GM23338 (cell line): ENCODE results near the gene DEDD2. TPM values are rescaled to one million over a fixed set of nuclear protein-coding genes. Genes with fewer than 3 reads are reported as not detected.

Experiments used
- ATAC-seq: fragments of 200-7000 bp; cut with Tn5 transposase; 3 replicates; pipeline ENCODE4 v1.9.1; 2020
- DNase-seq: peaks from one replicate; pipeline ENCODE4 v3.0.0-alpha.2; 2015; ENCODE audit warnings: low spot score
- H2AFZ ChIP-seq: fragments of 200-600 bp; sonication (generic); 2 replicates; pipeline ENCODE4 v1.8.0; 2016; ENCODE audit warnings: antibody characterized with exemption, mild to moderate bottlenecking, moderate library complexity
- H3F3A ChIP-seq: fragments of 200-600 bp; sonication (generic); replicated peaks from 2 replicates; pipeline ENCODE4 v1.8.0; 2017; ENCODE audit warnings: antibody characterized with exemption, mixed run types, low read depth
- H3K27ac ChIP-seq: fragments of 200-600 bp; sonication (generic); 2 replicates; pipeline ENCODE4 v1.6.1; 2016; ENCODE audit warnings: low read depth
- H3K27me3 ChIP-seq: fragments of 200-600 bp; sonication (generic); 2 replicates; pipeline ENCODE4 v1.8.0; 2016; ENCODE audit warnings: mild to moderate bottlenecking, mixed run types, moderate library complexity; ENCODE audit not compliant: insufficient read depth
- H3K36me3 ChIP-seq: fragments of 200-600 bp; sonication (generic); 2 replicates; pipeline ENCODE4 v1.8.0; 2016; ENCODE audit warnings: mild to moderate bottlenecking; ENCODE audit not compliant: insufficient read depth
- H3K4me1 ChIP-seq: fragments of 200-600 bp; sonication (generic); 2 replicates; pipeline ENCODE4 v1.8.0; 2016; ENCODE audit warnings: mild to moderate bottlenecking, moderate library complexity; ENCODE audit not compliant: insufficient read depth
- H3K4me2 ChIP-seq: fragments of 200-600 bp; sonication (generic); 2 replicates; pipeline ENCODE4 v1.7.1; 2017; ENCODE audit warnings: mixed run types
- H3K4me3 ChIP-seq: fragments of 200-600 bp; sonication (generic); 2 replicates; pipeline ENCODE4 v1.6.1; 2016; ENCODE audit warnings: mixed run types
- H3K79me2 ChIP-seq: fragments of 200-600 bp; sonication (generic); replicated peaks from 2 replicates; pipeline ENCODE4 v1.8.0; 2017; ENCODE audit warnings: mild to moderate bottlenecking; ENCODE audit not compliant: insufficient read depth
- H3K9me2 ChIP-seq: fragments of 200-600 bp; sonication (generic); 2 replicates; pipeline ENCODE4 v1.8.0; 2017; ENCODE audit not compliant: insufficient read depth
- H4K20me1 ChIP-seq: fragments of 200-600 bp; sonication (generic); replicated peaks from 2 replicates; pipeline ENCODE4 v1.8.0; 2017; ENCODE audit warnings: mild to moderate bottlenecking; ENCODE audit not compliant: insufficient read depth
- H3K27ac Mint-ChIP-seq: 2 replicates; pipeline ENCODE4 v1.8.0; 2020; ENCODE audit warnings: inconsistent platforms, mild to moderate bottlenecking, moderate library complexity, mixed read lengths
- H3K27me3 Mint-ChIP-seq: 3 replicates; pipeline ENCODE4 v1.8.0; 2022; ENCODE audit warnings: low read depth, mild to moderate bottlenecking, moderate library complexity, mixed read lengths, inconsistent platforms; ENCODE audit not compliant: insufficient read depth, poor library complexity
- H3K36me3 Mint-ChIP-seq: 3 replicates; pipeline ENCODE4 v1.8.0; 2021; ENCODE audit warnings: low read depth, mild to moderate bottlenecking, inconsistent platforms, moderate library complexity, mixed read lengths
- H3K4me1 Mint-ChIP-seq: 3 replicates; pipeline ENCODE4 v1.8.0; 2020; ENCODE audit warnings: mild to moderate bottlenecking, inconsistent platforms, mixed read lengths
- H3K4me3 Mint-ChIP-seq: 3 replicates; pipeline ENCODE4 v1.8.0; 2021; ENCODE audit warnings: moderate library complexity, mild to moderate bottlenecking, inconsistent platforms, mixed read lengths
- H3K9me3 Mint-ChIP-seq: 3 replicates; pipeline ENCODE4 v1.8.0; 2020; ENCODE audit warnings: moderate library complexity, mild to moderate bottlenecking, inconsistent platforms, mixed read lengths
- CREB1 ChIP-seq: fragments of 250-450 bp; sonication (Bioruptor Pico); IDR thresholded peaks from 2 replicates; pipeline ENCODE4 v1.5.0; 2020; ENCODE audit warnings: low read depth, mild to moderate bottlenecking, moderate library complexity
- CTCF ChIP-seq, 2 experiments: fragments of 200-600 bp in 1 of 2; sonication (generic) in 1 of 2; conservative IDR thresholded peaks; 2 replicates each; pipeline versions ENCODE4 v1.5.1 to v1.6.1; 2016 to 2017; ENCODE audit warnings: antibody characterized with exemption in 2 of 2, low read depth in 2 of 2, mild to moderate bottlenecking in 2 of 2, moderate library complexity in 1 of 2
- ETS1 ChIP-seq: IDR thresholded peaks from 2 replicates; pipeline ENCODE4 v1.6.1; 2016; ENCODE audit warnings: antibody characterized with exemption
- EZH2 ChIP-seq: fragments of 200-600 bp; sonication (generic); IDR thresholded peaks from one replicate; pipeline ENCODE4 v1.8.0; 2017; ENCODE audit warnings: antibody characterized with exemption, mild to moderate bottlenecking, low read depth; ENCODE audit not compliant: unreplicated experiment
- JUNB ChIP-seq: IDR thresholded peaks from one replicate; pipeline ENCODE4 v1.6.1; 2016; ENCODE audit warnings: antibody characterized with exemption; ENCODE audit not compliant: unreplicated experiment
- NANOG ChIP-seq: IDR thresholded peaks from 2 replicates; pipeline ENCODE4 v1.6.1; 2016; ENCODE audit warnings: antibody characterized with exemption, borderline replicate concordance
- POLR2AphosphoS5 ChIP-seq: IDR thresholded peaks from 2 replicates; pipeline ENCODE4 v1.6.1; 2016; ENCODE audit warnings: antibody characterized with exemption, low read depth
- REST ChIP-seq: IDR thresholded peaks from one replicate; pipeline ENCODE4 v1.6.1; 2018; ENCODE audit warnings: antibody characterized with exemption; ENCODE audit not compliant: unreplicated experiment
- STAT1 ChIP-seq: IDR thresholded peaks from one replicate; pipeline ENCODE4 v1.6.1; 2016; ENCODE audit warnings: antibody characterized with exemption; ENCODE audit not compliant: unreplicated experiment
- ZNF331 ChIP-seq: fragments of 250-450 bp; sonication (Bioruptor Pico); IDR thresholded peaks from 2 replicates; pipeline ENCODE4 v1.5.0; 2020; ENCODE audit warnings: low read depth, mild to moderate bottlenecking, moderate library complexity
- polyA plus RNA-seq: library from polyadenylated mRNA; unstranded; fragments of >200 nt; fragmentation: Nextera tagmentation; extraction: Ambion mirVana; gene quantifications from 2 replicates; pipeline ENCODE4 v1.2.1, GENCODE V29; 2016
- total RNA-seq: library from RNA; depleted of rRNA; stranded (reverse); fragments of >200 nt; shearing (Covaris generic); gene quantifications from 2 replicates; pipeline ENCODE4 v1.2.3, GENCODE V29; 2014

The DEDD2 gene
- total and polyA plus RNA-seq, 2 experiments from 2014 or later: 23.4 to 63.0 TPM

GRCh38 chr19:42199440-42200115 is 17.9 kb downstream of the DEDD2 start:
- Histone ChIP-seq H3K27ac (no peak overlapping the region), H3K4me2 (no peak overlapping the region)

GRCh38 chr19:42198676-42199439 is 18.6 kb downstream of the DEDD2 start:
- no peaks in the 10 kb centered on the region for H3K27me3 ChIP-seq
- Mint-ChIP-seq H3K36me3 (peaks cover 71% of the 10 kb centered on the region), H3K9me3 (peaks cover 7% of the 10 kb centered on the region), H3K27me3 (peaks cover 15% of the 10 kb centered on the region), H3K27ac (peak overlapping the region; percentile 19; the same call in 1 of the 2 replicates), H3K4me1 (peaks cover 49% of the 10 kb centered on the region), H3K4me3 (no peak overlapping the region; the same call in 2 of the 3 replicates)
- H3K9me2 ChIP-seq: no peaks in the 10 kb centered on the region
- H3F3A ChIP-seq: peaks cover 2% of the 10 kb centered on the region; the same call in 1 of the 2 replicates
- ATAC-seq (no peak), DNase-seq (peak; percentile 32)
- H3K4me1 ChIP-seq: peaks cover 15% of the 10 kb centered on the region
- peaks cover 31% of the 10 kb centered on the region; the same call in 1 of the 2 replicates for H4K20me1 ChIP-seq
- no peak overlapping the region for H3K4me2 ChIP-seq
- no peak overlapping the region for H2AFZ ChIP-seq
- no peak overlapping the region for H3K4me3 ChIP-seq
- peaks cover 18% of the 10 kb centered on the region for H3K79me2 ChIP-seq
- peaks cover 10% of the 10 kb centered on the region for H3K36me3 ChIP-seq
- H3K27ac ChIP-seq: no peak overlapping the region
- TF ChIP-seq JUNB (no peak), REST (no peak), EZH2 (no peak), CTCF (conservative IDR thresholded peaks at IDR 0.05; ENCODE audit: low read depth in 2 of 2) (no peak), ETS1 (no peak), STAT1 (no peak), NANOG (no peak), ZNF331 (CRISPR knock-in tag) (no peak), POLR2AphosphoS5 (no peak), CREB1 (CRISPR knock-in tag) (no peak)

More at GRCh38 chr19:42199440-42200115, 17.9 kb downstream of the DEDD2 start:
- peak overlapping the region; percentile 60 for H3K27ac Mint-ChIP-seq
- TF ChIP-seq ZNF331 (CRISPR knock-in tag) (no peak), POLR2AphosphoS5 (no peak), CTCF (conservative IDR thresholded peaks at IDR 0.05; ENCODE audit: low read depth in 2 of 2) (peak; percentile 33 to 56; a peak in 3 of 4 replicates)
- DNase-seq: peak; percentile 61
- ATAC-seq: peak; percentile 30
- Histone ChIP-seq H3K4me3 (no peak overlapping the region), H3F3A (peaks cover 2% of the 10 kb centered on the region; the same call in 1 of the 2 replicates), H3K36me3 (peaks cover 10% of the 10 kb centered on the region), H4K20me1 (peaks cover 31% of the 10 kb centered on the region), H2AFZ (no peak overlapping the region), H3K9me2 (no peaks in the 10 kb centered on the region), H3K4me1 (peaks cover 15% of the 10 kb centered on the region), H3K79me2 (peaks cover 24% of the 10 kb centered on the region), H3K27me3 (no peaks in the 10 kb centered on the region)
- peaks cover 13% of the 10 kb centered on the region for H3K27me3 Mint-ChIP-seq
- peaks cover 74% of the 10 kb centered on the region for H3K36me3 Mint-ChIP-seq
- peaks cover 3% of the 10 kb centered on the region for H3K9me3 Mint-ChIP-seq
- no peak overlapping the region; the same call in 2 of the 3 replicates for H3K4me3 Mint-ChIP-seq
- peaks cover 55% of the 10 kb centered on the region for H3K4me1 Mint-ChIP-seq
